Daoy (cell line): ENCODE results near the gene SIMC1. TPM values are rescaled to one million over a fixed set of nuclear protein-coding genes. Genes with fewer than 3 reads are reported as not detected.
"Not testable (repeated sequence)": the region's sequence is repeated elsewhere in the genome, so short reads cannot be mapped to it uniquely, and the experiment has no call there.

ENCODE experiments used
- DNase-seq: peaks from one replicate; pipeline ENCODE4 v3.0.0-alpha.2; 2015; ENCODE audit warnings: low read depth
- total RNA-seq: library from RNA; depleted of rRNA; stranded (reverse); fragments of >200 nt; shearing (Covaris generic); gene quantifications from 2 replicates; pipeline ENCODE4 v1.2.3, GENCODE V29; 2014; rRNA removed

Gene SIMC1
- 9.5 and 12.4 TPM in 2 replicates for total RNA-seq

- peak; percentile 19 for DNase-seq
These were observed at the start of gene SIMC1 for GRCh38 chr5:176237971-176238644. Gene SIMC1, plus strand, starts transcription at chr5:176238424. Its CDS starts 85 bp downstream, at chr5:176238509.

GRCh38 chr5:176188506-176189193 lies 49.6 kb upstream of the SIMC1 start:
- no peak for DNase-seq

- DNase-seq: no peak
These were observed 48.4 kb upstream of the SIMC1 start for GRCh38 chr5:176189857-176190256.

GRCh38 chr5:176190886-176191755 lies 47.1 kb upstream of the SIMC1 start:
- no peak for DNase-seq

- DNase-seq: no peak
These were observed 46.0 kb upstream of the SIMC1 start for GRCh38 chr5:176192094-176192721.

GRCh38 chr5:176192722-176193117 lies 45.5 kb upstream of the SIMC1 start:
- DNase-seq: not testable (repeated sequence)

- not testable (repeated sequence) for DNase-seq
These were observed 44.6 kb upstream of the SIMC1 start for GRCh38 chr5:176193636-176194035.

GRCh38 chr5:176194238-176195083 lies 43.8 kb upstream of the SIMC1 start:
- not testable (repeated sequence) for DNase-seq

- not testable (repeated sequence) for DNase-seq
These were observed 43.2 kb upstream of the SIMC1 start for GRCh38 chr5:176195084-176195413.

GRCh38 chr5:176195487-176196207 lies 42.6 kb upstream of the SIMC1 start:
- peak; percentile 41 for DNase-seq

- DNase-seq: not testable (repeated sequence)
These were observed 41.4 kb upstream of the SIMC1 start for GRCh38 chr5:176196781-176197180.

GRCh38 chr5:176197234-176197858 lies 40.9 kb upstream of the SIMC1 start:
- DNase-seq: not testable (repeated sequence)

GRCh38 chr5:176198299-176198698 lies 39.9 kb upstream of the SIMC1 start:
- not testable (repeated sequence) for DNase-seq

GRCh38 chr5:176198991-176199733 lies 39.1 kb upstream of the SIMC1 start:
- DNase-seq: peak; percentile 27

GRCh38 chr5:176199803-176200399 lies 38.3 kb upstream of the SIMC1 start:
- not testable (repeated sequence) for DNase-seq

- no peak for DNase-seq
These were observed 36.4 kb upstream of the SIMC1 start for GRCh38 chr5:176201811-176202210.

- DNase-seq: no peak
These were observed 35.1 kb upstream of the SIMC1 start for GRCh38 chr5:176203086-176203485.

- DNase-seq: not testable (repeated sequence)
These were observed 34.7 kb upstream of the SIMC1 start for GRCh38 chr5:176203535-176203934.
